GM19099 (cell line): ENCODE measurements around the gene STRN4.

Experiments
- POLR2A ChIP-seq: IDR thresholded peaks from 3 replicates; pipeline ENCODE4 v1.6.1; 2011; ENCODE audit warnings: low read depth; ENCODE audit not compliant: insufficient read length; ENCODE audit errors: extremely low read depth

The STRN4 gene

GRCh38 chr19:46693760-46694159, 52.5 kb downstream of the STRN4 start:
- TF ChIP-seq POLR2A = no peak

GRCh38 chr19:46692918-46693722, 53.1 kb downstream of the STRN4 start:
- no peak for TF ChIP-seq POLR2A

- no peak for TF ChIP-seq POLR2A
These were observed 54.3 kb downstream of the STRN4 start for GRCh38 chr19:46691948-46692347.

GRCh38 chr19:46691104-46691503, 55.1 kb downstream of the STRN4 start:
- TF ChIP-seq POLR2A = no peak

- no peak for TF ChIP-seq POLR2A
These were observed 56.9 kb downstream of the STRN4 start for GRCh38 chr19:46689358-46689757.

GRCh38 chr19:46687438-46688145, 58.7 kb downstream of the STRN4 start:
- no peak for TF ChIP-seq POLR2A

- TF ChIP-seq POLR2A = no peak
These were observed 61.1 kb downstream of the STRN4 start for GRCh38 chr19:46685189-46685588.

GRCh38 chr19:46678110-46678732, 68.0 kb downstream of the STRN4 start:
- no peak for TF ChIP-seq POLR2A

GRCh38 chr19:46674416-46675178, 71.7 kb downstream of the STRN4 start:
- TF ChIP-seq POLR2A = no peak

GRCh38 chr19:46670813-46671212, 75.4 kb downstream of the STRN4 start:
- no peak for TF ChIP-seq POLR2A
